ENCODE results near the gene HOOK2. TPM values are rescaled to one million over a fixed set of nuclear protein-coding genes. Genes with fewer than 3 reads are reported as not detected.
A peak's percentile ranks its signal among the peaks of the same experiment; 100 is the strongest.

Gene HOOK2
- total and polyA plus RNA-seq, 9 of the 15 experiments (the other 6 are each of a cell fraction or from before 2014, with no cell fraction given), result 1.3 to 17.2 (median 9.9) TPM

DNA sequence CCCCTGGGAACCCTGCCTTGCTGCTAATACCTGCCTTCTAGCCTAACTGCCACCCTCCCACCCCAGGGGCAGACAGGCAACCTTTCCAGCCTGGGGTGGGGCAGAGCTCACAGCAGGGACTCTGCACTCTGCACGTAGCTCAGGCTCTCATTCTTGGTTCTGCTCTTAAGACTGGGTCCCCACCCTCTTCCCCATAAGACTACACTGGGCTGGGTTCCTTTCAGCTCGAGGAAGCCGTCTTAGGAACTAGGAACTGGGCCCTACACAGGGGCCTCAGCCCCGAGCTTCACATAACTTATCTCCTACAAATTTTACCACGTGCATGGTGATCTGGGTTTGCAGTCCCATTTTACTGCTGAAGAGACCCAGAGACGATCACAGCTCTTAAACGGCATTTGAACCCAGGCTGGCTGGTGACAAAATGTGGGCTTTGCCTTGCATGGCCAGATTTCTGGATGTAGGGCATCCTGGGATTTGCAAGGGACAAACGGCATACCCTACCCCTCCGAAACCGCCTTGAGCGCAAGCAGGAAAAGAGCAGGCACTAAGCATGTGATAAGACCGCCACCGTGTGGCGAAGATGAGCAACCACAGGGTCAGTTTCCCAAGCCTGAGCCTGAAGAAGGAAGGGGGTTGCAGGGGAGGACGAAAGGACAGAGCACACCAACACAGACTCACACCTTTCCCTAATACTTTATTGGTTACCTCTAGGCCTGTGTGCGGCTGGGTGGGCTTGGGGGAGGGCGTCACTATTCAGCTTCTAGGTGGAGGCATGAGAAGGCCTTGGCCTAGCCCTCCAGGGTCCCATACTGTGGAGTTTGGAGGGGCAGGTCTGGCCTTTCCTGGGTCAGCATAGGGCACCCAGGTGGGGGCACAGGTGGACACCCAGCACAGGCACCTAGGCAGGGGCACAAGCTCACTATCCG is 21.1 kb upstream of the HOOK2 start (continued):
- TF ChIP-seq MGA (IDR thresholded peaks at IDR 0.05) (peak; percentile 83), SMAD4 (CRISPR knock-in tag; conservative IDR thresholded peaks at IDR 0.05) (peak; percentile 35; the same call in 1 of the 2 replicates), EP400 (IDR thresholded peaks at IDR 0.05) (peak; percentile 63), TEAD2 (tag; IDR thresholded peaks at IDR 0.05) (no peak), MYC (IDR thresholded peaks at IDR 0.05; ENCODE audit: low read depth, low read length) (peak; percentile 57), MYC (CRISPR knock-in tag; IDR thresholded peaks at IDR 0.05; ENCODE audit: borderline replicate concordance, low read depth) (no peak), ZNF57 (CRISPR knock-in tag; IDR thresholded peaks at IDR 0.05) (no peak), SP1 (CRISPR knock-in tag; IDR thresholded peaks at IDR 0.05) (peak; percentile 17; the same call in 1 of the 2 replicates), ZSCAN29 (IDR thresholded peaks at IDR 0.05) (no peak), ZNF551 (CRISPR knock-in tag; IDR thresholded peaks at IDR 0.05) (no peak)
- TF ChIP-seq, protein P1, sequence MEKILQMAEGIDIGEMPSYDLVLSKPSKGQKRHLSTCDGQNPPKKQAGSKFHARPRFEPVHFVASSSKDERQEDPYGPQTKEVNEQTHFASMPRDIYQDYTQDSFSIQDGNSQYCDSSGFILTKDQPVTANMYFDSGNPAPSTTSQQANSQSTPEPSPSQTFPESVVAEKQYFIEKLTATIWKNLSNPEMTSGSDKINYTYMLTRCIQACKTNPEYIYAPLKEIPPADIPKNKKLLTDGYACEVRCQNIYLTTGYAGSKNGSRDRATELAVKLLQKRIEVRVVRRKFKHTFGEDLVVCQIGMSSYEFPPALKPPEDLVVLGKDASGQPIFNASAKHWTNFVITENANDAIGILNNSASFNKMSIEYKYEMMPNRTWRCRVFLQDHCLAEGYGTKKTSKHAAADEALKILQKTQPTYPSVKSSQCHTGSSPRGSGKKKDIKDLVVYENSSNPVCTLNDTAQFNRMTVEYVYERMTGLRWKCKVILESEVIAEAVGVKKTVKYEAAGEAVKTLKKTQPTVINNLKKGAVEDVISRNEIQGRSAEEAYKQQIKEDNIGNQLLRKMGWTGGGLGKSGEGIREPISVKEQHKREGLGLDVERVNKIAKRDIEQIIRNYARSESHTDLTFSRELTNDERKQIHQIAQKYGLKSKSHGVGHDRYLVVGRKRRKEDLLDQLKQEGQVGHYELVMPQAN (IDR thresholded peaks at IDR 0.05; ENCODE audit: borderline replicate concordance), result 0 out of 2 replicates have a peak, but pooled peaks have one; percentile 34
